Measurements from ENCODE around the gene RASSF8.
A peak's percentile ranks its signal among the peaks of the same experiment; 100 is the strongest.
"Not testable (repeated sequence)": the region's sequence is repeated elsewhere in the genome, so short reads cannot be mapped to it uniquely, and the experiment has no call there.

Gene RASSF8

DNA sequence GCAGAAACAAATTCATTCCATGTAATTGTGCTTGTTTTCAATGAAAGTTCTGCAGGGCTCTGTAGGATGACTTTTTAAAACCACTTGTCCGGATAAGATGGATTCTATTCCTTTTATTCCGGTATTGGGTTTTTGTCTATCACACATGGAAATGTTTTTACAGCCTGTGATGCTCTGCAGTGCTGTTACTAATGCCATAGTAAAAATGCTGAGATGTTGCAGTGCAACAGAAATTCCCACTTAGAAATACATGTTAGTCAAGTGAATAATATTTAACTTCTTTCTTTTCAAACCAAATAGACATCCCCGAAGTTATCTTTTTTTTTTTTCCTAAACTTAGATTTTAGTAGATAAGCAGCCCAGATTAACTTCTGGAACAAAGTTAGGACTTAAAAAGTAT is 71.9 kb downstream of the RASSF8 start:
- DNase-seq (ENCODE audit: low spot score): no peak

DNA sequence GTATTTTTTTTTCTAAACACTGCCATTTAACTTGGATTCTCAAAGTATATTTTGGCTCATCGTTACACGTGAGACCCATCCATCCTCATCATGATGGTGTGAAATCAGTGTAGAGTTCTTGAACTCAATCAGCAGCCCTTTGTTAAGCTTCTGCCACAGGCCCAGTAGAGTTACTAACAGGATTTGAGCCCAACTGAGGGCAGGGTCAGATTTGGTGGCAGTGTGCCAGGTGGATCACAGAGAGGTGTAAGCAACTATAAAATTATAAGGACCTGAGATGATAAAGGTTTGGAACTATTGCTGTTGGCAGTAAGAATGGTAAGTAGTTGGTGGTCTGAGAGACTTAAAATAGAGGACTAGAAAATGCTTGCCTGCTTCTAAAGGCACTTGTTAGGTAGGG is 72.8 kb downstream of the RASSF8 start:
- DNase-seq (ENCODE audit: low spot score): no peak

DNA sequence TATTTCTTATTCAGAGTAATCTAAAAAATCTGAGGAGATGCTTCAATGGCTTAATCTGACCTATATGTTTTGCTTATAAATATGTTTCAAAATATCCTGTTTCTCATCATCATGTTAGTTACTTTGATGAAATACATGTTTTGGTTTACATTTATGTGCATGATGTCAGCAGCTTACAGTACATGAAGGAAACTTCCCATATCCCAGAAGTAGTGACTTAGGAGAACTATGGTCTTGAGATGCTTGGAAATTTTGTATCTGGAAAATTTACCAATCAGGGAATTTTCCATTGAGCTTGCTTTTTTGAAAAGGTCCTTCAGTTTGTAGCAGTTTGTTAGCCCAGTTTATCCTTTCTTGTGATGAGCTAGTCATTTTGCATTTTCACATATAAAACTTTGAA is 73.3 kb downstream of the RASSF8 start:
- no peak for DNase-seq (ENCODE audit: low spot score)

DNA sequence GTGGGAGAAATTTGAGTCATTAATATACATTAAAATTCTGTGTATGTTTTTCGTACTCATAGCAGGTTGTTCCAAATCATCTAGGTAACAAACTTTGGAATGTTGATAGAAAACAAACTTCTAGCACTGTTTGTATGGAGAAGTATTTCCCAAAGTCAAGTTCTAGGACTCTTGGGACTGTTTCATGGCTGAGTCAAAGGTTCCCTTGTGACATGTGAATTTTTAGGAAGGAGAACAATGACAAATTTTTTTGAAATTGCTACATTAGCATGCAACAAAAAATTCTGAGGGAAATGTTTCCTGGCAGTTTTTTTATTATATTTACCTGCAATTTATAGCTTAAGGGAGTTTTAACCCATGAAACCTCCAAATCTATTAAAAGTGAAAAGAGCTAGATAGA is 73.8 kb downstream of the RASSF8 start:
- no peak for DNase-seq (ENCODE audit: low spot score)

DNA sequence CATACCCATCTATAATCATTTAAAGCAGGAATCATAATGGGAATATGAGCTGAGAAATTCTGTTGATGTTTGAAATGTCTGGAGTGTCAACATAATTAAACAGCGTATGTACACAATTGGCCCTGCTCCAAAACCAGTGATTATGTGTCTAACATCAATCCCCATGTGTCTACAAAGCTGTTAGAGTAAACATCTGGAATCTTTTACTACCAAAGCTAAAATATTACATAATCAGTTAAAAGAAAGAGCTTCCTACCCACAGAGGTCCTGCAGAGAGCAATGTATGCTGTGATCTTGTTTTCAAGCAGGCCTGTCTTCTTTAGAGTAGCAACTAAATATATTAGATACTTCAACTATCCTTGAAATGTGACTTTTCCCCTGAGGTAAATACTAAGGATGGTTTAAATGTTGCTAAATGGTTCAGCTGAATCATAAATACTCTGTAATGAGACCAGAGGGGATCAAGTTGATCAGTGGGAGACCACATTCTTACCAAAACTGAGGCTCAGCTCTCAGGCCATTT is 74.3 kb downstream of the RASSF8 start:
- DNase-seq (ENCODE audit: low spot score): no peak

DNA sequence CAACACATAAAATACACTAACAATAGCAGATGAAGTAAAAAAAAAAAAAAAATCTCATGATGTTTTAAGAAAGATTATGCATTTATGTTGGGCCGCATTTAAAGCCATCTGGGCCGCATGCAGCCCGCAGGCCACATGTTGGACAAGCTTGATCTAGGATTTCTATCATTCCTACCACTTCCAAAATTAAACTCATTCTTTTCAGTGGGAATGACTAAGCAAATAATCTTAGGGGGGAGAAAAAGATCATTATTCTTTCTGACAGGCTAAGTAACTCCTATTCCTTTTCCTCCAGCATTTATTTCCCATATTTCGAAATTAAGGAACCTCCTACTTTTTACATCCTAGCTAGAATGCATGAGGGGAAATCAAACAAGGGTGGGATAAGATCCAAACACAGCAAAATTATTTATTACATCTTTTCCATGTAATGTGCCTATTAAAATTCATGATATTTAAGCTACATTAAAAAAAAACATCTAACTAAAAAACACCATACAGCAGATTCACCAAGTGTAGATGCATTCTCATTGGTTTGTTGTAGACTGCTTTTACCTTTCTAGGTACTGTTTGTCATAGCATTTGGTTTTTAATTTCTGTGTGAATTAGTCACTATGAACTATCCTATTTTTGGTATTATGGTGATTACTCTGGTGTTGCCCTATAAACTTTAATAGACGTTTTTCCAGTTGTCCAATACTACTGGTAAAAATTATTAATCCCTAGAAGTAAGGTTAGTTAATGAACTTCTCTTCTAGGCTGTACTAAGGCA is 76.1 kb downstream of the RASSF8 start:
- DNase-seq (ENCODE audit: low spot score): no peak

DNA sequence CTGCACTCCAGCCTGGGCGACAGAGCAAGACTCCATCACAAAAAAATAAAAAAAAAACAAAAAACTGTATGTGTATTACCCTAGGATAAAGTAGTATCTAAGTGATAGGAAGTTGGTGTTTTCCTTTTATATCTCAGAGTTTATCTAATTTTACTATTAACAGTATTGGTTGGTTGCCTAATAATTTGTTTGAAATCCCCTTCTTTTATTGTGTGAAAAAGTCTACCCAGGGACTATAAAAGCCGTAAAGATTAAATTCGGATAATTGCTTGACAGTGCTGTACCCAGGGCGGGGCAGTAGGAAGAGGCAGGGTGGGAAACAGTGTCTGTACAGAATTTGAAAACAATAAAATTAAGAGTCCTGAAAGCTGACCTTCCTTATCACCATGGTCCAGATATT is 78.4 kb downstream of the RASSF8 start:
- DNase-seq (ENCODE audit: low spot score): no peak

DNA sequence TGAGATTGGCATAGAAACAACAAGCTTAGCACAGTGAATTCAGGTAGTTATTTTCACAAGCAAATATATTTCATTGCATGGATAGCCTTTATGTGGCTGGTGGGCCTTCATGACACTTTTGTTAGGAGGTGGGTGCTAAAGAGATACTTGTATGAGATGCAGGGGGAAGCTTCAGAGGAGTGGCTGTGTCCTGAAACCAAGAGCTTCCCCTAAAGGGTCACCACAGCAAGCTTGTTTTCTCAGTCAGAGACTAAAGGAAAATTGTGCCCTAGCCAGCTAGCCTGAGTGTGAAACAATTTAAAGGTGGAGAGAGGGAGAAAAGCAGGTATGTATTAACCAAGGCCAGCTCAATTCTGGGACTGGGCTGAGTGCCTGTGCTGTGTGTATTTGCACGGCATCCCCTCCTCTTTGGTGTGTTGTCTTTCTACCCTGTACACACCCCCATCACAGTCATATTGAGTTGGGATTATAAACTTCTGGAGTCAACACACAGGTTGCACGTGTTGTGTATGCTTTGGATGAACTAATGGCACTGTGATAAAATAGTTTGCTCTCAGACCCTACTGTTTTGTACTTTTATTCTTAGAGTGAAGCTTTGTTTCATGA is 79.2 kb downstream of the RASSF8 start:
- DNase-seq (ENCODE audit: low spot score): no peak

DNA sequence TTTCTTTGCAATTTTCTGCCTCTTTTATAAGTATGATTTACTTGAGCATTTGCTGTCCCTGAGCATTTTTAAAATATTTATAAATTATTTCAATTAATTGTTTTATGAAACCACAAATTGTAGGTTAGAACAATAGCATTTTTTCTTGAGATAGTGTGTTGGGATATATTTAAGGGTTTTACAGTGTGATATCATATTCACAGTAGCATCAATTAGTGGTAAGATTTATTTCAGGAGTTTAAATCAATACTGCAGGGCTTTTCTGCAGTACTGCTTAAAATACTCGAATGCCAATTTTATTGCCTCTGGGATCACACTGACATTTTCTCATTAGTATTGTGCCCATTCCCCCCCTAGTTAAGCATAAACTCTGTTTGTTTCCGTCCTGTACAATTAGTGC is 84.2 kb downstream of the RASSF8 start:
- DNase-seq (ENCODE audit: low spot score): no peak

DNA sequence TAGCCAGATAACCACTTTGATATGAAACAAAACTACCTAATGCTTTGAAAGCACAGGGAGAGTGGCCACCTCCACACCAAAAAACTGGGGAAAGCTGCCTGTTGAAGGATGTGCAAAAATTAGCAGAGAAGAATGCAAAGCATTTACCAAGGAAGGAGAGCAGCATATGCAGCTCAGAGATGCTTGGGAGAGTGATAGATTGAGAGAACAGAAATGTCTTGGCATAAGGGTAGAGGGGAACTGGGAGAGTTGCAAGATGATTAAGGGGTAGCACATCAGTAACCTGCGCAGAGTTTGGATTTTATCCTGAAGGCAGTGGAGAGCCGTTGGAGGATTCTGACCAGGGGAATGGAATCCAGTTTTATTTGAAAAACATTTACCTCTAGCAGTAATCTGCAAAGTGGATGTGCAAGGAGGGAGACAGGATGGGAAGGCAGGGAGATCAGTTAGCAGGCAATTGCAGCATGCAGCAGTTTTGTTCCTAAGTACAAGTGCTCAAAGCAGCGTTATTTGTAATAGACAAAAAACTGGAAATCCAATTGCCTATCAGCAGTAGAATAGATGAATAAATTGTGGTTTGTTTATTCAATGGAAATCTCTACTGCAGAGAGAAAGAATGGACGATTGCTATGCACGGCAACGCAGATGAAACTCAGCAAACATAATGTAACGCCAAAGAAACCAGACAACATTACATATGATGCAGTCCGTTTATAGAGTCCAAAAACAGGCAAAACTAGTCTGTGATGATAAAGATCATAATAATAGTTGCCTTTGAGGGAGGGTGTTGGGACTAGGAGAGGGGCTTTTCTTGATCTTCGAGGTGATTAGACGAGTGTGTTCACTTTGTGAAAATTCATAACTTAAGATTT is 84.9 kb downstream of the RASSF8 start:
- DNase-seq (ENCODE audit: low spot score): no peak

DNA sequence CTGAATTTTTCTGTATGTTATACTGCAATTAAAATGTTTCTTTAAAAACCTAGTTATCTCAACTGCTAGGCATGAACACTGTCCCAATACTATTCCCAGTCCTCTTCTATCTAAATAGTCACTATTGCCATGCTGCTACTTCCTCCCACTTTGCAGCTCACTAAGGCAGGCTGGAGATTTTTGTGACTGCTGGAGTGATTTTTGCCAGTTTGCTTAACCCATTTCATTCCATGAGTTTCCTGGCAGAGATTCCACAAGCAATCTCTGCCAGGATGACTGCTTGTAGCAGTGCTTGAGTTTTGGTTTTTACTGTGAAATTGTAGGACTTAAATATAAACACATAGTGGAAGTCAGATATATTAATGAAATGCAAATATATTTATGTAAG is 85.5 kb downstream of the RASSF8 start:
- no peak for DNase-seq (ENCODE audit: low spot score)

DNA sequence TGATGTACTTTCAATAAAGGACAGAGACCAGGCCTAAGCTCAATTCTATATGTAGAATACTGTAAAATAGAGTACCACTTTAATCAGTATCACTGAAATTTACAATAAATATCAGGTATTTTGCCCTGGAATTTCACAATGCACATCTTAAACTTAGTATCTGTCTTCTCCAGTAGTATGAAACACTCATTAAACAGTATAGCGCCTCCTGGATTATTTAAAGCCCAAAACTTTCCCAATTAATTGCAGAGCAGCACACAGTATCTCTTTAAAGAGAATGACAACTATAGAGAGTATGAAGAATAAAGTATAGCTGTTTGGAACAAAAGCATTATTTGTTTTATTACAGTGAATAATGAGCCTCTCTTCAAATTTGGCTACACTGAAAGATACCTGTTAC is 86.1 kb downstream of the RASSF8 start:
- no peak for DNase-seq (ENCODE audit: low spot score)

DNA sequence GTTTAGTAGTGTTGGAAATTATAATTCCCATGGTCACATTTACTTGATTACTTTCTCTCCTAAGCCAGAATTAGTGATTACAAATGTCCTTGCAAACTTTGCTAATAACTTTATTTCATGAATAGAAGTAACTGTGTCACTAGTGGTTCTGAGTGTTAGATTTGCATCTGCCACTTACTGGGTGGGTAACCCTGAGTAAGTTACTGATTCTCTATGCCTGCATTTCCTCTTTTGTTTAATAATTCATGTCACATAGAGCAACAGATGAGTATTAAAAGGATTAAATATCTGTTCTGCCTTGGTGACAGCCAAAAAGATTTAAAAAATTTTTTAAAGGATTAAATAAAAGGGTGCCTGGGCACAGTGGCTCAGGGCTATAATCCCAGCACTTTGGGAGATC is 87.7 kb downstream of the RASSF8 start:
- no peak for DNase-seq (ENCODE audit: low spot score)

DNA sequence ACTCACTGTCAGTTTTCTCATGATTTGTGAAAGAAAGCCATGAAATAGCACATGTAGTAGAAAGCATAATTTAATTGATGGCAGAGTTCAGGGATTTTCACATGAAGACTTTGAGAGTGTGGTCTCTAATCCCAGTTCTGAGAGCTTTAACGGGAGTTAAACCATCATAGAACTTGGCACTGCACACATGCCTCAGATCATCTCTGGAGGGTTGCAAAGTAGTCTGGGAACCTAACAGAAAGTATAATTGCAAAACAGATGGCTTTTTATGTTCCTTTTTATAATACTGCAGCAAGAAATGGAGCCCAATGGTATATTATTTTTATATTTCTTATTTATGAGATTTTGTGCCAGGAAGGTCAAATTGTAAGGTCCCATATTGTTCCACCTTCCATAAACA is 88.4 kb downstream of the RASSF8 start:
- no peak for DNase-seq (ENCODE audit: low spot score)

DNA sequence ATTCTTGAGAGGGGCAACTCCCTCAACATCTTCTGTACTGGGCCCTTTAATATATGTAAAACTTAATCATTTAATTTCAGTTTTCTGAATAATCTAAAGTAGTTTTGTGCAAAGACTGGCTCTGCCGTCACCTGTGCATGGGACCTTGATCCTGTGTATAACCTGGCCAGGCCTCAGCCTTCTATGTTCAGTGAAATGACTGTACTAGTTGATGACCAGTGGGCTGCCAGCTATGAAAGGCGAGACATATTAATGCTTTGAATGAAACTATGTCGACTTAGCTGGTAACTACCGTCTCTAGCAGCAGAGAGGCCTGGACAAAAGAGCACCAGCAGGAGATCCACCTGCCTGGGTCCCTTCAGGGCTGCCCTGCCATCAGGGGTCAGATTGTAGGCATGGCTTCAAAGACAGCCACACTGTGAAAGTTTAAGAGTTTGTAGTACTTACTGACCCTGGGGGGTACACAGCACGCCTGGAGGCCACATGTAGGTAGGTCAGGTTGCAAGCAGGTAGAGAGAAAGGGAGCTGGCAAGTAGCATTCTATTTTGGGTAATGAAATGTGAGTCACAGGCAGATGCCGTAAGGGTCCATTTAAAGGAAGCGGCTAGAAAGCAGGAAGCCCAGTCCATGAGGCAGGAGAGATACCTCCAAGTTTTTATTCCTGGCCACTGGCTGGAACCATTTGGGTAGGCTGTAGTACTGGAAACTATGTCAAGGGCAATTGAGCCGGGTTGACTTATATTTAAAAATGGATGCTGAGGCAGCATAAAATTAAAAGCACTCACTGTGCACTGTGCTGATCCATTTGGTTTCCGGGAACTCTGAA is 89.1 kb downstream of the RASSF8 start:
- DNase-seq (ENCODE audit: low spot score): peak; percentile 25

DNA sequence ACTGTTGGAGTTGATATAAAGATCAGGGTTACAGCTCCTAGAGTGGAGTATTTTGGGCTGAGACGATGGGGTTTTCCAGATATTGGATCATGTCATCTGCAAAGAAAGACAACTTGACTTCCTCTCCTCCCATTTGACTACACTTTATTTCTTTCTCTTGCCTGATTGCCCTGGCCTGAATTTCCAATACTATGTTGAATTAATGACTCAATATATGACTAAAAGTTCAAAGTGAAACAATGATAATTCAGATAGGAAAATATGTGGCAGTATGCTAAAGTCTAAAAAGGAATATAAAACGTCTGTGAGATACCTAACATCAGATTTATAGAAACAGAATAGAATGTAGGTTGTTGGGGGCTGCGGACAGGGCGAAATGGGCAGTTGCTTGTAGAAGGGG is 94.2 kb downstream of the RASSF8 start:
- DNase-seq (ENCODE audit: low spot score): no peak

DNA sequence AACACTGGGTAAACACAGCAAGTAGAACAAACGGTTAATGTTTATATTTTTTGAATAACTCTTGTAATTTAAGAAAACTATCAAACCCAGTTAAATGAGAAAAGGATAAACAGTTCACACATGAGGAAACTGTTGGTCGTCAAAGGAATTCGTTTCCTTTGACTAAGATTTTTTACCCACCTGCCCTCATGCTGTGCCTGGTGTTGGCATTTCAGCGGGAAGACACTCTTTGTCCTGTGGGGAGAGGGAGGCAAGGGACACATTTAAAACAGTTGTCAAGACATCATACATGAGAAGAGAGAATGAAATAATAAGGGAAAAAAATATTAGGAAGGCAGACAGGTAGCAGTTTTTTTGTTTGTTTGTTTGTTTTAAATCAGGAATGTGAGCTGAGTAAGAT is 95.9 kb downstream of the RASSF8 start:
- DNase-seq (ENCODE audit: low spot score): no peak

DNA sequence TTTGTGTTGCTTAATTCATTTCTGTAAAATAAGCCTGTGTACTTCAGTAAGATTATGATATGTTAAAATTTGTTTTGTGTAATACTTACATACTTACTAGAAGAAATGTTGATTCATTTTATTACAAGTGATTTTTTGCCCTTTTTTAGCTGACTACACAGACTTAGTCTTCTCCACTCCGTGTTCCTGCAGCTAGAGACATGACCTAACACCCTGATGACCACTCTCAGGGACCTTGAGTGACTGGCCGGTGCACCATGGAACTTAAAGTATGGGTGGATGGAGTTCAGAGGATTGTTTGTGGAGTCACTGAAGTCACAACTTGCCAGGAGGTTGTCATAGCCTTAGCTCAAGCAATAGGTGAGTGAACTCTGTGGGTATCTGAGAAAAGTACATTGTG is 96.6 kb downstream of the RASSF8 start:
- no peak for DNase-seq (ENCODE audit: low spot score)

DNA sequence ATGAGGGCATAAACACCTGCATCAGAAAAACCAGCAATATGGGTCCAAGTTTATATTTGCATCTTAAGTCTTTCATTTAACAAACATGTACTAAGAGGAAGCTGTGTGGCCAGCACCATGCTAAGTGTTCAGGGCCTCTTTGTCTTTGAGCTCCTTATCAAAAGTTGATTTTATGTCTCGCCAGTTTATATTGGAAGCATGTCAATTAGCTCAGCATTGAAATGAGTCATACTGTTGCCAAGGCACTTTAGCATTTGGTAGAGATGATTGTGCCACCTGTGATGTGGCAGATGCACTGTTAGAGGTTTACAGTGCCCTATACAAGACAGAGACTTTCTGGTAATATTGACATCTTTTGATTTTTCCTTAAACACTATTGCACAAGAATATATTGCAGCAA is 97.9 kb downstream of the RASSF8 start:
- DNase-seq (ENCODE audit: low spot score): no peak

DNA sequence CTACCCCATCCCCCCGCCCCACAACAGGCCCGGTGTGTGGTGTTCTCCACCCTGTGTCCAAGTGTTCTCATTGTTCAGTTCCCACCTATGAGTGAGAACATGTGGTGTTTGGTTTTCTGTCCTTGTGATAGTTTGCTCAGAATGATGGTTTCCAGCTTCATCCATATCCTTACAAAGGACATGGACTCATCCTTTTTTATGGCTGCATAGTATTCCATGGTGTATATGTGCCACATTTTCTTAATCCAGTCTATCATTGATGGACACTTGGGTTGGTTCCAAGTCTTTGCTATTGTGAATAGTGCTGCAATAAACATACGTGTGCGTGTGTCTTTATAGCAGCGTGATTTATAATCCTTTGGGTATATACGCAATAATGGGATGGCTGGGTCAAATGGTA is 98.8 kb downstream of the RASSF8 start:
- DNase-seq (ENCODE audit: low spot score): not testable (repeated sequence)

DNA sequence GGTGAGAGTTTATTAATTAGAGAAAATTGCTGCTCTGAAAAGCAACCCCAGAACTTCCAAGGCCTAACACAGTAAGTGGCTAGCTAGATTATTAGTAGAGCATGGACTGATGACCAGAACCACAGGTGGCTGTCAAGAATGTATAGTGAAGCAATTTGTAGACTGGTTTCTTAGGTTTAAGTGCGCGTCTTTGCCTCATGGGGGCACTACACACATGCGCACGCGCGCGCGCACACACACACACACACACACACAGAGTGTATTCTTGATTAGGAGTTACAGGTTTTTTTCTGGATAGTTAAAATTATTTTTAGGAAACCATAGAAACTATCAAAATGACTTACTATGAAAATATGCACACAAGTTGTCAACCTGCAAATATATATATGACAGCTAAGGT is 99.8 kb downstream of the RASSF8 start:
- no peak for DNase-seq (ENCODE audit: low spot score)

DNA sequence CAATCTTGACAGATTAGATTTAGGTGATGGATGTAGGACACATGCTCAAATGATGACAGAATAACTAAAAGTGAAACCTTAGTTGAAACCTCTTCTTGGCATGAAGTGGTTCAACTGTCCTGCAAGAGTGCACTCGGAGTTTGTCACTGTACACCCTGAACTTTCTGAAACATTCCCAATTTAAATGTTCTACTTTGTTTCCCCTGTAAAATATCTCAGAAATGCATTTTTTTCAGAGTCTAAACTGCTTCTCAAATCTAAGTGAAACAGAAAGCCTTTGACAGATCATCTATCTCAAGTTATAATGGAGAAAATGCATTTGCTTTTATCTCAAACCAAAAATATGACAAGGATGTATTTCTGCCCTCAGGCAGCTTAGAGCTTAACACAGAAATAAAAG is 100.3 kb downstream of the RASSF8 start:
- DNase-seq (ENCODE audit: low spot score): no peak

Measured in iPS-NIHi11 (cell line).